ENCODE results near the gene JTB. TPM values are rescaled to one million over a fixed set of nuclear protein-coding genes. Genes with fewer than 3 reads are reported as not detected.

The JTB gene
- total RNA-seq, 4 donors from 2014 or later = 179 to 218 (median 201) TPM

GRCh38 chr1:153991151-153991630, 13.7 kb upstream of the JTB start:
- WGBS, 2 donors = 7% methylated on average over 9 of the region's 9 CpGs
- no peak for DNase-seq (ENCODE audit: low spot score in 2 of 2)
- intact Hi-C loops (cut with DNase I; ENCODE audit: low total_unique reads) = no loop called here
- H3K4me3 ChIP-seq (ENCODE audit: low read depth, poor library complexity, severe bottlenecking) = peak overlapping the region; percentile 99
- no peak for TF ChIP-seq POLR2A (IDR thresholded peaks at IDR 0.05)
- TF ChIP-seq CTCF (IDR thresholded peaks at IDR 0.05) = no peak

GRCh38 chr1:153990468-153991150, 13.1 kb upstream of the JTB start, which contains the start of gene RPS27:
Gene RPS27, plus strand, starts transcription at chr1:153990762. Its CDS starts 35 bp downstream, at chr1:153990797.
- peak; percentile 96 for DNase-seq (ENCODE audit: low spot score in 2 of 2)
- WGBS, 2 donors = 0% methylated on average over 36 of the region's 36 CpGs
- TF ChIP-seq CTCF (IDR thresholded peaks at IDR 0.05) (no peak), POLR2A (IDR thresholded peaks at IDR 0.05) (peak in 1 of 2 donors; percentile 96)
- peak within 1 kb of the TSS; percentile 99 for H3K4me3 ChIP-seq (ENCODE audit: low read depth, poor library complexity, severe bottlenecking)
- intact Hi-C loops (cut with DNase I; ENCODE audit: low total_unique reads) = no loop called here

GRCh38 chr1:153987621-153988020, 10.1 kb upstream of the JTB start:
- TF ChIP-seq CTCF (IDR thresholded peaks at IDR 0.05) = no peak
- TF ChIP-seq POLR2A (IDR thresholded peaks at IDR 0.05) = no peak
- intact Hi-C loops (cut with DNase I; ENCODE audit: low total_unique reads) = loop anchor here (2.0 to 10.0 kb wide), 3 partner anchors 41 to 473 kb away; partner anchors contain the start of gene DENND4B
- H3K4me3 ChIP-seq (ENCODE audit: low read depth, poor library complexity, severe bottlenecking) = no peak overlapping the region
- DNase-seq (ENCODE audit: low spot score in 2 of 2) = no peak
- WGBS, 2 donors = 92 to 93% methylated on average over 8 of the region's 8 CpGs

- DNase-seq (ENCODE audit: low spot score in 2 of 2) = peak; percentile 84 to 97
- TF ChIP-seq CTCF (IDR thresholded peaks at IDR 0.05) = peak in 1 of 3 donors; percentile 11
- no peak for TF ChIP-seq POLR2A (IDR thresholded peaks at IDR 0.05)
- peak within 1 kb of the TSS; percentile 40 for H3K4me3 ChIP-seq (ENCODE audit: low read depth, poor library complexity, severe bottlenecking)
- 2 to 4% methylated on average over 29 to 32 of the region's 32 CpGs for WGBS, 2 donors
- intact Hi-C loops (cut with DNase I; ENCODE audit: low total_unique reads) = loop anchor here (2.0 to 10.0 kb wide), 3 partner anchors 39 to 471 kb away; partner anchors contain the start of gene DENND4B
These were observed 8.7 kb upstream of the JTB start, which contains the start of gene RAB13 for GRCh38 chr1:153985941-153986761. Gene RAB13, minus strand, starts transcription at chr1:153986339. Its CDS starts 103 bp downstream, at chr1:153986236.

- 14% methylated on average over 7 of the region's 7 CpGs for WGBS, 2 donors
- peak; percentile 53 to 92 for DNase-seq (ENCODE audit: low spot score in 2 of 2)
- H3K4me3 ChIP-seq (ENCODE audit: low read depth, poor library complexity, severe bottlenecking) = peak overlapping the region; percentile 40
- TF ChIP-seq POLR2A (IDR thresholded peaks at IDR 0.05) = no peak
- intact Hi-C loops (cut with DNase I; ENCODE audit: low total_unique reads) = loop anchor here (5.0 to 10.0 kb wide), 2 partner anchors 183 to 471 kb away; no protein-coding TSS in a partner anchor
These were observed 8.0 kb upstream of the JTB start for GRCh38 chr1:153985341-153985912.

Measured in lower leg skin (tissue), 4 donors.